Hematopoietic multipotent progenitor cell treated with erythropoietin and hydrocortisone succinate and interleukin-3 and kit ligand, for 17 days (in vitro differentiated cells): Measurements from ENCODE around the gene ELL.

Experiments used
- DNase-seq: peaks from one replicate; pipeline ENCODE4 v3.0.0-alpha.2; 2015; ENCODE audit warnings: low spot score

Gene ELL

DNA sequence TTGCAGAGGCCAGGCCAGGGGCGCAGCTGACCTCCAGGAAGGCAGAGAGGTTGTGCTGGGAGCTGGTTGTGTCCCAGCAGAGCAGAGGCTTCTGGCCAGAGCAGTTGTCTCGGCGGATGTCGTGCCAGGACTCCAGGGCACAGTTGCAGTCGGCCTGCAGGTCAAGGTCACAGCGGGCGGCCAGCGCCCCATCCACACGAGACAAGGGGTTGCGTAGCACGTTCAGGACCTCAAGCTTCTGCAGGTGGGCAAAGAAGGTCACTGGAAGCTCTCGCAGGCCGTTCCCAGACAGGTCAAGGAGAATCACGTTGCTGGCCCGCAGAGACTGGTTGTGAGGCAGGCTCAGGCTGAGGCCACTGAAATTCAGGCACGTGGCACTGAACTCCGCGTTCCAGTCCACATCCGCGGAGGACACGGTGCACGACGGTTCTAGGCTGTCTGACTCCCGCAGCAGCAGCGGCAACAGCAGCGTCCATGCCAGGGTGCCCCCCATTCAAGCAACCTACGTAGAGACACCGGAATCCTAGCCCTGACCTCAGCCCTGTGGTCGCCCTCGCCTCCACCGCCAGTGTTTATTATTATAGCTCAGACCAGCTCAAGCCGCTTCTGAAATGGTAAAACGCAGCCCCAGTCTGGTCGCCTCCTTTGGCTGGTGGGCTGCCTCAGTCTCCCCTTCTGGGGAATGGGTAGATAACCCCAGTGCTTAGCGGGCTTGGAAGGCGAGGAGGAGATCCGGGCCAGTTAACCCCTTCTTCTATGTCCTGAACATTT is 125.2 kb downstream of the ELL start:
- DNase-seq: no peak

DNA sequence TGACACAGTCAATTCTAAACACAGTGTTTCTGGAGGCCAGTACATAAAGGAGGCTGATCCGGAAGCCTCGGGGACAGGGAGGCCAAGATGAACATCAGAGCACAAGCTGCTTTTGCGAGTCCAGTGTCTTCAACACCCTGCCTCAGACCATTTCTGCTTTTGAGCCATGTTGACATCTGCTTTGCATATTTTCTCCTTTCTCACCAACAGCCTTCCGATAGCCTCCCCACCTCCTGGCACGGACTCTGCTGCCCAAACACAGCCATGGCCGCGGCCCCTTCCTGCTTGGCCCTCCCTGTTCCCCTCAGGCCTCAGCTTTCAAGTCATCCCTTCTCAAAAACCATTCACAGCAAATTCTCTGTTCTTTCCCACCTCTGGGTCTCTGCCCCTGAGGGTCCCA is 128.0 kb downstream of the ELL start:
- no peak for DNase-seq

DNA sequence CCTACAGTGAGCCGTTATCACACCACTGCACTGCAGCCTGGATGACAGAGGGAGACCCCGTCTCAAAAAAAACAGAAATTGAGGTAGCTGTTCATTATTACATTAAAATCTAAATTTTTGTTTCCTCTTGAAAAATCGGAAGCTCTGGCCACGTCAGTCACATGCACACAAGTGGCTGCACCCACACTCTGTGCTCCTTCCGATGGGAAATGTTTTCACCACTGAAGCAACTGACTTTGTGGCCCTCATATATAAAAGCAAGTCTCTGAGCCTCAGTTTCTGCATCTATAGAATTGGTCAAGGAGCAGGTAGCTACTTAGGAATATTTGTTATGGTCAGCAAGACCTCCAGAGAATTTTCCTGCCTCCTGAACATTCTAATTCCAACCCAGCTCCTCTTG is 128.9 kb downstream of the ELL start:
- no peak for DNase-seq
